ENCODE data around the gene HSDL1. TPM values are rescaled to one million over a fixed set of nuclear protein-coding genes. Genes with fewer than 3 reads are reported as not detected.
A peak's percentile ranks its signal among the peaks of the same experiment; 100 is the strongest.

HSDL1 gene
- total RNA-seq, 1 donor from 2014 or later: 68.2 TPM

- no peaks in the 10 kb centered on the region for H3K4me1 Mint-ChIP-seq
- no peaks in the 10 kb centered on the region for H3K27me3 Mint-ChIP-seq (ENCODE audit: low read depth)
- H3K4me3 Mint-ChIP-seq: no peak overlapping the region
- no peaks in the 10 kb centered on the region for H3K9me3 Mint-ChIP-seq
- TF ChIP-seq, protein P1, sequence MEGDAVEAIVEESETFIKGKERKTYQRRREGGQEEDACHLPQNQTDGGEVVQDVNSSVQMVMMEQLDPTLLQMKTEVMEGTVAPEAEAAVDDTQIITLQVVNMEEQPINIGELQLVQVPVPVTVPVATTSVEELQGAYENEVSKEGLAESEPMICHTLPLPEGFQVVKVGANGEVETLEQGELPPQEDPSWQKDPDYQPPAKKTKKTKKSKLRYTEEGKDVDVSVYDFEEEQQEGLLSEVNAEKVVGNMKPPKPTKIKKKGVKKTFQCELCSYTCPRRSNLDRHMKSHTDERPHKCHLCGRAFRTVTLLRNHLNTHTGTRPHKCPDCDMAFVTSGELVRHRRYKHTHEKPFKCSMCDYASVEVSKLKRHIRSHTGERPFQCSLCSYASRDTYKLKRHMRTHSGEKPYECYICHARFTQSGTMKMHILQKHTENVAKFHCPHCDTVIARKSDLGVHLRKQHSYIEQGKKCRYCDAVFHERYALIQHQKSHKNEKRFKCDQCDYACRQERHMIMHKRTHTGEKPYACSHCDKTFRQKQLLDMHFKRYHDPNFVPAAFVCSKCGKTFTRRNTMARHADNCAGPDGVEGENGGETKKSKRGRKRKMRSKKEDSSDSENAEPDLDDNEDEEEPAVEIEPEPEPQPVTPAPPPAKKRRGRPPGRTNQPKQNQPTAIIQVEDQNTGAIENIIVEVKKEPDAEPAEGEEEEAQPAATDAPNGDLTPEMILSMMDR (conservative IDR thresholded peaks at IDR 0.05): no peak
- peaks cover 8% of the 10 kb centered on the region for H3K36me3 Mint-ChIP-seq (ENCODE audit: low read depth)
- no peak for DNase-seq (ENCODE audit: low read depth, low spot score)
- H3K27ac Mint-ChIP-seq (ENCODE audit: unreplicated experiment): no peak overlapping the region
These were observed 59.2 kb downstream of the HSDL1 start for GRCh38 chr16:84085773-84086172.

DNA sequence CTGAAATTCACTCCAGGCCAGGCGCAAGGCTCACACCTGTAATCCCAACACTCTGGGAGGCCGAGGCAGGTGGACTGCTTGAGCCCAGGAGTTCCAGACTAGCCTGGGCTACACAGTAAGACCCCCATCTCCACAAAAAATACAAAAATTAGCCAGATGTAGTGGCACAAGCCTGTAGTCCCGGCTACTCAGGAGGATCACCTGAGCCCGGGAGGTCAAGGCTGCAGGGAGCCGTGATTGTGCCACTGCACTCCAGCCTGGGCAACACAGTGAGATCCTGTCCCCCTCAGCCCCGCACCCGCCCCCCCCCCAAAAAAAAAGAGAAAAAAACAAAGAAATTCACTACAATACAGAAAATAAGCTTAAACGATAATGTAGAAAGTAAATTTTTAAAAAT lies 59.7 kb downstream of the HSDL1 start:
- TF ChIP-seq, protein P1 (conservative IDR thresholded peaks at IDR 0.05): no peak
- no peaks in the 10 kb centered on the region for H3K27me3 Mint-ChIP-seq (ENCODE audit: low read depth)
- no peak for DNase-seq (ENCODE audit: low read depth, low spot score)
- peaks cover 9% of the 10 kb centered on the region for H3K36me3 Mint-ChIP-seq (ENCODE audit: low read depth)
- no peaks in the 10 kb centered on the region for H3K9me3 Mint-ChIP-seq
- H3K4me1 Mint-ChIP-seq: no peaks in the 10 kb centered on the region
- no peak overlapping the region for H3K4me3 Mint-ChIP-seq
- no peak overlapping the region for H3K27ac Mint-ChIP-seq (ENCODE audit: unreplicated experiment)

DNA sequence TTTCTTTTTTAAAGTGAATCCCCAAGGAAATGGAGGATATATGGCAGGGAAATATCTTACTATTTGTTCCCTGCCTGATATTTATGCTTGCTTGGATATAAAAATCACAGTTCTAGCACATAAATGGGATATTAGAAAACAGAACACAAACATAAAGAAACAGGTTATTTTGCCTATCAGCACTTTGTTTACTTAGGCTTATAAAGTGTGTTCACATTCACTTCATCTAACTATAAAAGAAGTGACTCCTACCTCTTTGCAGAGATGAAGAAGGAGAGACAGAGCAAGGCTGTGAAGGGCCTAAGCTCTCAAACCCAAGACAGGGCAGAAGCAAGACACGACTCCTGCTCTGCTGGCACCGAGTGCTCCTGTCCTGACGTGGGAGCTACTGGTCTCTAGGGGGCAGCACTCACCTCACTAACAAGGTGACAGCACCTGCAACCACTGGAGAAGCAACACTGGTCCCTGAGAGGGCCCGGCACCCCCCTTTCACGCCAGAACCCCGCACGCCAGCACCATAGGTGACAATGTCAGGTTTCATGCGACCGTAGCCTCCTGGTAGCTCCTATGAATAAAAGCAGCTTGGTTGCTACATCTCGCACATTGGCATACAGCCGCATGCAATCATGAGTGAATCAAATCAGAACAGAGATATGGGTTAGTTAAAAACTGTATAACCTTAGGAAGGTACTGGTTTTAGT lies 60.3 kb downstream of the HSDL1 start:
- Mint-ChIP-seq H3K36me3 (ENCODE audit: low read depth) (peaks cover 12% of the 10 kb centered on the region), H3K4me3 (no peak overlapping the region), H3K4me1 (no peaks in the 10 kb centered on the region), H3K27ac (ENCODE audit: unreplicated experiment) (no peak overlapping the region), H3K27me3 (ENCODE audit: low read depth) (no peaks in the 10 kb centered on the region), H3K9me3 (no peaks in the 10 kb centered on the region)
- peak; percentile 47 for DNase-seq (ENCODE audit: low read depth, low spot score)
- TF ChIP-seq, protein P1 (conservative IDR thresholded peaks at IDR 0.05): peak; percentile 79

GRCh38 chr16:84082835-84083569 lies 62.0 kb downstream of the HSDL1 start:
- no peaks in the 10 kb centered on the region for H3K9me3 Mint-ChIP-seq
- no peak overlapping the region for H3K27ac Mint-ChIP-seq (ENCODE audit: unreplicated experiment)
- H3K27me3 Mint-ChIP-seq (ENCODE audit: low read depth): no peaks in the 10 kb centered on the region
- TF ChIP-seq, protein P1 (conservative IDR thresholded peaks at IDR 0.05): no peak
- H3K4me1 Mint-ChIP-seq: no peaks in the 10 kb centered on the region
- no peak for DNase-seq (ENCODE audit: low read depth, low spot score)
- no peak overlapping the region for H3K4me3 Mint-ChIP-seq
- peaks cover 16% of the 10 kb centered on the region for H3K36me3 Mint-ChIP-seq (ENCODE audit: low read depth)

DNA sequence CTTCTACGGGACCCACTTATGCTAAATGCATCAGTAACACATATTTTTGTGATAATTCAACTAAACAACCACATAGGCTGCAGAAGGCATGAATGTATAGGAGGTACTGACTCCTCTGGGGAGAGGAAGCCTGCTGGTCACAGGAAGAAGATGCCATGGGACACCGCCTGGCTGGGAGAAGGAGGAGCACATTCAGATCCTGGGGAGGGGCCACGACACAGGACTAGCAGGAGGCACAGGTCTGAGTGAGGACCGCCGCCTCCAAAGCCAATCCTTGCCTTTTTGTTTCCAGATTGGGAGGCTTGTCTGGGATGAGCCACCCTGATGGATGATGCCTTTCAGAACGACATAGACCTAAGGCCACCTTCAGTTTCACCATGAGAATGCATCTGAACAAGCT lies 62.9 kb downstream of the HSDL1 start:
- Mint-ChIP-seq H3K9me3 (no peaks in the 10 kb centered on the region), H3K4me3 (no peak overlapping the region), H3K4me1 (no peaks in the 10 kb centered on the region), H3K27ac (ENCODE audit: unreplicated experiment) (no peak overlapping the region), H3K27me3 (ENCODE audit: low read depth) (no peaks in the 10 kb centered on the region), H3K36me3 (ENCODE audit: low read depth) (peaks cover 22% of the 10 kb centered on the region)
- no peak for DNase-seq (ENCODE audit: low read depth, low spot score)
- TF ChIP-seq, protein P1 (conservative IDR thresholded peaks at IDR 0.05): no peak
